Stimulated activated CD8-positive, alpha-beta memory T cell treated with anti-CD3 and anti-CD28 coated beads, Interleukin-15, amount 100 ng/mL, for 48 hours (primary cell): ENCODE results near the gene ADCY2.

Source experiments
- DNase-seq, 2 donors: peaks; one replicate each; pipeline ENCODE4 v3.0.0-alpha.2; 2020; ENCODE audit warnings: low read depth in 2 of 2

The ADCY2 gene

DNA sequence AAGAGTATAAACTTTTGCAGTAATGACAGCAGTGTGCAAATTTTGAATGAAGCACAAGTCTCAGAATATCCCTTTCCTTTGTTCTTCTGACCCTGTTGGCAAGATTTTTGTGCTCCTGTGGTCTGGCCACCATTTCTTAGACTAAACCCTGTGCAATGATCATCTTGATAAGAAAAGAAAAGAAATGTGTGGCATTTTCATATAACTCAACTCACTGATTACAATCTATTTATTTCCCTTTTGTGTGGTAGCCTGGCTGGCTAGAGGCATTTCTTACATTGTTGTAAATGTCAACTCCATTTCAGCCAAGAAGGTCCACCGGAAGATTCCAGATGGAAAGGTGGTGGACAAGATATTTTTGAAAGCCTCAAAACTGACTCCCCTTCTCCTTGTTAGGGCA is 41.9 kb downstream of the ADCY2 start:
- no peak for DNase-seq

DNA sequence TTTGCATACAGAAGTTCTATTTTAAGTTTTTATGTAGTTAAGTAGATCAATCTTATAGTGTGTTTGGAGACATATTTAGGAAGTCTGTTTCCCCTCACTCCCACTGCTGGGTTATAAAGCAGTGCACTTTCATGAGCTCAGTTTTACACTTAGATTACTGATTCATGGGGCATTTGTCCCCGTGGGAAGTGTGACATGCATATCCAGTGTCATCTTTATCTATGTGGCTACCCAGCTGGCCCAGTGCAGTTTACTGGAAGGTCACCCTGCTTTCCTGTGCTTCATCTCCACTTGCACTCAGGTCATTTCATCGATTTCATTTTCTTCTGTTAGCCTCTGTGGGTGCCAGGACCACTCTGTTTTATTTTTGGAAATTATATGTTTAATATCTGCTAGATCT is 49.1 kb downstream of the ADCY2 start:
- no peak for DNase-seq

GRCh38 chr5:7445831-7446230 is 49.9 kb downstream of the ADCY2 start:
- DNase-seq = no peak

GRCh38 chr5:7446913-7447312 is 51.0 kb downstream of the ADCY2 start:
- no peak for DNase-seq

GRCh38 chr5:7453947-7454346 is 58.0 kb downstream of the ADCY2 start:
- no peak for DNase-seq

GRCh38 chr5:7456206-7456605 is 60.3 kb downstream of the ADCY2 start:
- DNase-seq = no peak

DNA sequence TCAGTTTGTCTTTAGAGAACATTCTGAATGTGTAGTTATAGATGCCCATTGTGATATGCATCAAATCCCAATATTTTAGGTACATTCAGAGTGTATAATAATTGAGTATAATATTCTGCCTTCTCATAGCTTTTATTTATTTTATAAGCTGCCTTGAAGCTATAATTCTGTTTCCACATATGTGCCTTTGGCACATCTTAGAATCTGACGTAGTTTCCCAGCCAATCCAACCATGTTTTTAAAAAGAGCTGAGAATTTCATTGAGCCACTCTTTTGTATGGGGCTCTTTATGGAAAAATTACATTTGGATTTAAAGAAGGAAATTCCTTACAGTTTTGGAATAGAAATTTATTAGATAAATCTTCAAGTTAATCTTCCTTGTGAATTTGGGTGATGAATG is 65.4 kb downstream of the ADCY2 start:
- no peak for DNase-seq

GRCh38 chr5:7462758-7463157 is 66.8 kb downstream of the ADCY2 start:
- DNase-seq = no peak

- DNase-seq = no peak
Observed at GRCh38 chr5:7464182-7464581, 68.2 kb downstream of the ADCY2 start.

DNA sequence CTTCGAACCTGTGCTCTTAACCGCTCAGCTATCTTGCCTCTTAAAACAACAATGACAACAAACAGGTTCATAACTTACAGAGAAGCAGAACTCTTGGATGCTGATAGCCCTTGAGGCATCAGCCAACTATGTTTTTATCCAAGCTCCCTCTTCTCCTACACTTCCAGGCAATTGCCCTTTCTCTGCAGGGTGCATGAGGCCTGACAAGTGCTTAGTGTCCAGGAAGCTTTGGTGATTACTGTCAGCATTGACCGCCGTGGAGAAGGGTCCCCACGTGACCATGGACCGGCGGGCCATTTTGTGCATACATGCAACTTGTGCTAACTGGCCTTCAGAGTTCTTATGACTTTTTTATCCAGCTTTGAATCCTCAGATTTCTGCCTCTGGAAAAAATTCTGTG is 71.2 kb downstream of the ADCY2 start:
- DNase-seq = no peak

GRCh38 chr5:7468742-7469141 is 72.8 kb downstream of the ADCY2 start:
- DNase-seq = no peak

DNA sequence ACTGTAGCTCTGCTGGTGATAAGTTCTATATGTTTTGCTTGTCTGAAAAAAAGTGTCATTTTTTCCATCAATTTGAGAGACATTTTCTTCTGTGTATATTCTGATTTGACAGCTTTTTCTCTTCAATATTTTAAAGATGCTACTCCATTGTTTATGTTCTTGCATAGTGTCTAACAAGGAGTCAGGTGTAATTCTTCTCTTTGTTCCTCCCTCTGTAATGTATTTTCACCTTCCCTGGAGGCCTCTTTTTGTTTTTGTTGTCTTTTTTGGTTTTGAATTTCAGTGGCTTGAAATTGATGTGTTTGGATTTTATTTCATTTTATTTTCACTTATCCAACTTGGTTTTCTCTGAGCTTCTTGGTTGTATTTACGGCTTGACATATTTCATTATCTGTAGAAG is 75.8 kb downstream of the ADCY2 start:
- no peak for DNase-seq

DNA sequence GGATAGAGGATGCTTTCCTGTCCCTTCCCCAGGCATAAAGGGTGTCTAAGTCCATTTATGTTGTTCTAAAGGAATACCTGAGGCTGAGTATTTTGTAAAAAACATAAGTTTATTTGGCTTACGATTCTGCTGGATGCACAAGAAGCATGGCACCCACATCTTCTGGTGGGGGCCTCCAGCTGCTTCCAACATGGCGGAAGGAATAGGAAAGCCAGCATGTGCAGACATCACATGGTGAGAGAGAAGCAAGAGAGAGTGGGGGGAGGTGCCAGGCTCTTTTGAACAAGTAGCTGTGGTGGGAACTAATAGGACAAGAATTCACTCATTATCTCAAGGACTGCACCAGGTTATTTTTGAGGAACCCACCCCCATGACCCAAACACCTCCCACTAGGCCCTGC is 77.2 kb downstream of the ADCY2 start:
- DNase-seq = no peak

GRCh38 chr5:7473668-7474215 is 77.8 kb downstream of the ADCY2 start:
- no peak for DNase-seq

DNA sequence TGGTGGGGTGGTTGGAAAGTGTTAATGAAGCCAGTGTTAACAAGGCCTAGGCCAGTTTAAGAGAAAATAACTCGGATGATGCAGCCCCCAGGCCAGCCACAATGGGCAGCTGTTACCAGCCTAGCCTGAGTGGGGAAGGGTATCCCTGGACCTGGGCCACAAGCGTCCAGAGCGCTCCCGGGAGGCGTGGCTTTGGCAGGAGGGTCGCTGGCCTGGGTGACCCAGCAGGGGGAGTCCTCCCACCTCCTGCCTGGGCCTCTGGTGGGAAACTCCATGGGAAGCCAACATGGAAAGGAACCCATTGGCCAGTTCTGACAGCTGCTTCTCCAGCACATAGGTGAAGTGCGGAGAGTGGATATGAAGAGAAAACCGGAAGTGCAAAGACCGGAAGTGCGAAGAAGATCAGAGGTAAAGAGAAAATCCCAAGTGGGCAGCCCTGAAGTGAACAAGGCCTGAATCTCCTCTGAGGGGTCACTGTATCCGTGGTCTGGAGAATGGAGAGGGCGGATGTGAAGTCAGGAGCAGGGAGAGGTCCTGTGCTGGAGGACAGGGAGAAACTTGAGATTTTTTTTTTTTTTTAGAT is 79.0 kb downstream of the ADCY2 start:
- no peak for DNase-seq

GRCh38 chr5:7478459-7478858 is 82.5 kb downstream of the ADCY2 start:
- DNase-seq = no peak

- no peak for DNase-seq
Observed at GRCh38 chr5:7488734-7489133, 92.8 kb downstream of the ADCY2 start.

GRCh38 chr5:7492371-7492770 is 96.4 kb downstream of the ADCY2 start:
- DNase-seq = no peak

GRCh38 chr5:7493081-7493480 is 97.1 kb downstream of the ADCY2 start:
- no peak for DNase-seq

- DNase-seq = no peak
Observed at GRCh38 chr5:7493622-7494021, 97.7 kb downstream of the ADCY2 start.

GRCh38 chr5:7494481-7495130 is 98.7 kb downstream of the ADCY2 start:
- no peak for DNase-seq

GRCh38 chr5:7495131-7495517 is 99.2 kb downstream of the ADCY2 start:
- no peak for DNase-seq

- no peak for DNase-seq
Observed at GRCh38 chr5:7500256-7500655, 104.3 kb downstream of the ADCY2 start.

- DNase-seq = no peak
Observed at GRCh38 chr5:7501061-7501460, 105.1 kb downstream of the ADCY2 start.
